GM23338 (cell line): ENCODE data around the gene DDX60.

Source experiments
- CTCF ChIP-seq, 2 experiments: fragments of 200-600 bp in 1 of 2; sonication (generic) in 1 of 2; conservative IDR thresholded peaks; 2 replicates each; pipeline versions ENCODE4 v1.5.1 to v1.6.1; 2016 to 2017; ENCODE audit warnings: antibody characterized with exemption in 2 of 2, low read depth in 2 of 2, mild to moderate bottlenecking in 2 of 2, moderate library complexity in 1 of 2
- EZH2 ChIP-seq: fragments of 200-600 bp; sonication (generic); IDR thresholded peaks from one replicate; pipeline ENCODE4 v1.8.0; 2017; ENCODE audit warnings: antibody characterized with exemption, mild to moderate bottlenecking, low read depth; ENCODE audit not compliant: unreplicated experiment

DNA sequence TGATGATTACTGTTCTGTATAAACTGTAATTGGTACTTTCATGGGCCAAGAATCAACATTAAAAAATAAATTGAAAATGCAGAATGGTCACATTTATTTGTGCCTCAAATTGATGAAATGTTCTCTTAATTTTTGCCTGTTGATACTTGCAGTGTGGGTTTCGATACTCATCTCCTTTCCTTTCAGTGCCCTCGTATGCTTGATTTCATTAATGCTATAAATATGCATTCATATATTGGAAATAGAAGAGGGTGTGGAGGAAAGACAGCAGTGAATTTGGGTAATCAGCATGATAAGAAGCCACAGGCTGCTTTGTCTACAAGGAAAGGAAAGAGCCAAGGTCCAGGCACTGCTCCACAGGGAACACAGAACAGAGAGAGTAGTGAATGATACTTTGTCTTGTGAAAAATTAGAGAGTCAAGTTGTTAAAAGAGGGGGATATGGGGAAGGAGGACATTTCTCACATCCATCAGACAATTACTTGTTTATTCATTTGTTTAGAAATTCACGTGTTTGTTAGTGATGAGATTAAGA lies 1.0 kb upstream of the DDX60 start:
- no peak for TF ChIP-seq CTCF (conservative IDR thresholded peaks at IDR 0.05; ENCODE audit: low read depth in 2 of 2)
- TF ChIP-seq EZH2 = no peak
